SK-N-SH (cell line): ENCODE measurements around the gene BICC1. TPM values are rescaled to one million over a fixed set of nuclear protein-coding genes. Genes with fewer than 3 reads are reported as not detected.
A peak's percentile ranks its signal among the peaks of the same experiment; 100 is the strongest.

Experiments
- CTCF ChIA-PET: fragments of 300-600, 350-600 bp; formaldehyde crosslinking; extraction: SDS; loops from one replicate; lab custom pipeline; 2021; lab: Yijun Ruan, JAX
- POLR2A ChIA-PET: fragments of 350-600 bp; sonication (Branson Sonifier 250); formaldehyde crosslinking; extraction: SDS; loops from one replicate; lab custom pipeline; 2020; ENCODE audit warnings: antibody characterized with exemption, inconsistent platforms; lab: Yijun Ruan, JAX
- DNase-seq: peaks from one replicate; pipeline ENCODE4 v3.0.0; 2012
- H2AFZ ChIP-seq: fragments of 200-600 bp; sonication (generic); 2 replicates; pipeline ENCODE4 v1.8.1; 2016; ENCODE audit warnings: antibody characterized with exemption, mild to moderate bottlenecking, low read depth
- H3F3A ChIP-seq: fragments of 200-600 bp; sonication (generic); replicated peaks from 2 replicates; pipeline ENCODE3; 2016; ENCODE audit warnings: antibody characterized with exemption, mild to moderate bottlenecking; ENCODE audit not compliant: insufficient read depth
- H3K27ac ChIP-seq, 2 experiments: fragments of 200-500 bp in 1 of 2; fragments of 200-600 bp in 1 of 2; sonication (Bioruptor generic) in 1 of 2; sonication (generic), shearing (Covaris generic) in 1 of 2; 2 replicates each; pipeline versions ENCODE4 v1.5.1 to v1.6.1; 2014 to 2016; ENCODE audit warnings: low read depth in 2 of 2, inconsistent platforms in 1 of 2, low read length in 1 of 2, mild to moderate bottlenecking in 1 of 2, mixed read lengths in 1 of 2
- H3K27me3 ChIP-seq: fragments of 200-600 bp; sonication (generic), shearing (Covaris generic); 2 replicates; pipeline ENCODE4 v1.6.1; 2016; ENCODE audit warnings: mixed run types; ENCODE audit not compliant: insufficient read depth
- H3K36me3 ChIP-seq, 2 experiments: fragments of 200-500 bp in 1 of 2; fragments of 200-600 bp in 1 of 2; sonication (Bioruptor generic) in 1 of 2; sonication (generic) in 1 of 2; replicated peaks in 1 of 2; 2 replicates each; pipeline versions ENCODE3 to v1.5.1; 2014 to 2016; ENCODE audit warnings: low read length in 1 of 2, mild to moderate bottlenecking in 1 of 2; ENCODE audit not compliant: insufficient read depth in 2 of 2, control insufficient read depth in 1 of 2
- H3K4me1 ChIP-seq, 2 experiments: fragments of 200-500 bp in 1 of 2; fragments of 200-600 bp in 1 of 2; sonication (Bioruptor generic) in 1 of 2; sonication (generic), shearing (Covaris generic) in 1 of 2; 2 replicates each; pipeline versions ENCODE4 v1.5.1 to v1.6.1; 2014 to 2016; ENCODE audit warnings: low read depth in 1 of 2, low read length in 1 of 2, mixed run types in 1 of 2; ENCODE audit not compliant: insufficient read depth in 2 of 2, control insufficient read depth in 1 of 2
- H3K4me2 ChIP-seq: fragments of 200-600 bp; sonication (generic), shearing (Covaris generic); 2 replicates; pipeline ENCODE4 v1.6.1; 2017; ENCODE audit warnings: mixed run types
- H3K4me3 ChIP-seq, 2 experiments: fragments of 200-500 bp in 1 of 2; fragments of 200-600 bp in 1 of 2; sonication (Bioruptor generic) in 1 of 2; sonication (generic), shearing (Covaris generic) in 1 of 2; 2 replicates each; pipeline versions ENCODE4 v1.5.1 to v1.8.1; 2014 to 2016; ENCODE audit warnings: low read depth in 2 of 2, inconsistent platforms in 1 of 2, low read length in 1 of 2, mild to moderate bottlenecking in 1 of 2, mixed read lengths in 1 of 2, moderate library complexity in 1 of 2
- H3K79me2 ChIP-seq: fragments of 200-600 bp; sonication (generic); 2 replicates; pipeline ENCODE4 v1.8.1; 2017; ENCODE audit warnings: mild to moderate bottlenecking; ENCODE audit not compliant: insufficient read depth
- H3K9ac ChIP-seq: fragments of 200-600 bp; sonication (generic); 2 replicates; pipeline ENCODE4 v1.6.1; 2017; ENCODE audit warnings: mixed run types
- H3K9me2 ChIP-seq: fragments of 200-600 bp; sonication (generic); 2 replicates; pipeline ENCODE4 v1.6.1; 2017; ENCODE audit warnings: mixed run types
- H3K9me3 ChIP-seq: fragments of 200-600 bp; sonication (generic); 2 replicates; pipeline ENCODE4 v1.6.1; 2017; ENCODE audit warnings: mixed run types, mild to moderate bottlenecking, moderate library complexity
- H4K20me1 ChIP-seq: fragments of 200-600 bp; sonication (generic); 2 replicates; pipeline ENCODE4 v1.6.1; 2017; ENCODE audit warnings: mild to moderate bottlenecking, mixed run types; ENCODE audit not compliant: insufficient read depth
- EP300 ChIP-seq, 2 experiments: IDR thresholded peaks; 2 replicates each; pipeline versions ENCODE4 v1.4.0 to v1.6.1; 2012; ENCODE audit warnings: borderline replicate concordance in 1 of 2, low read depth in 1 of 2, low read length in 1 of 2
- FOXJ3 ChIP-seq: sonication (generic); formaldehyde crosslinking; IDR thresholded peaks from 2 replicates; pipeline ENCODE4 v1.5.1; 2020; ENCODE audit warnings: mild to moderate bottlenecking, missing genetic modification reagents
- FOXM1 ChIP-seq: IDR thresholded peaks from 2 replicates; pipeline ENCODE4 v1.4.0; 2012; ENCODE audit warnings: low read depth, mild to moderate bottlenecking
- GABPA ChIP-seq: IDR thresholded peaks from 2 replicates; pipeline ENCODE4 v1.4.0; 2012; ENCODE audit warnings: low read depth, mild to moderate bottlenecking
- GATA2 ChIP-seq: sonication (generic); formaldehyde crosslinking; IDR thresholded peaks from 2 replicates; pipeline ENCODE4 v1.5.0; 2020; ENCODE audit warnings: mild to moderate bottlenecking, missing genetic modification reagents
- JUND ChIP-seq: IDR thresholded peaks from 2 replicates; pipeline ENCODE4 v1.4.0; 2012
- MEF2A ChIP-seq: IDR thresholded peaks from 2 replicates; pipeline ENCODE4 v1.4.0; 2012; ENCODE audit warnings: low read depth, borderline replicate concordance
- RAD21 ChIP-seq: IDR thresholded peaks from 2 replicates; pipeline ENCODE4 v1.6.1; 2012; ENCODE audit warnings: mild to moderate bottlenecking, low read length
- RFX5 ChIP-seq: IDR thresholded peaks from 2 replicates; pipeline ENCODE4 v1.6.1; 2012; ENCODE audit warnings: mild to moderate bottlenecking, improper control_type of control experiment, low read length
- RXRA ChIP-seq: IDR thresholded peaks from 2 replicates; pipeline ENCODE4 v1.4.0; 2012; ENCODE audit warnings: low read depth, mild to moderate bottlenecking, borderline replicate concordance
- SIN3A ChIP-seq: IDR thresholded peaks from 2 replicates; pipeline ENCODE4 v1.6.1; 2012; ENCODE audit warnings: low read depth, mild to moderate bottlenecking, low read length, moderate library complexity, borderline replicate concordance
- TCF12 ChIP-seq: IDR thresholded peaks from 2 replicates; pipeline ENCODE4 v1.4.0; 2012
- TEAD4 ChIP-seq: IDR thresholded peaks from 2 replicates; pipeline ENCODE4 v1.4.0; 2012; ENCODE audit warnings: mild to moderate bottlenecking, borderline replicate concordance; ENCODE audit not compliant: insufficient read depth
- YY1 ChIP-seq: IDR thresholded peaks from 2 replicates; pipeline ENCODE4 v1.4.0; 2012; ENCODE audit warnings: low read depth, mild to moderate bottlenecking
- WGBS: methylation state at CpG from one replicate; pipeline ENCODE4 v1.1.6; 2017; ENCODE audit warnings: low lambda C conversion rate; 5-methylcytosine and 5-hydroxymethylcytosine counted together
- polyA plus RNA-seq, 3 experiments: library from polyadenylated mRNA; depleted of rRNA; stranded (reverse); fragments of >200 nt; gene quantifications; 2 replicates each; pipeline ENCODE4 v1.2.3, GENCODE V29; 2012
- TF ChIP-seq, protein P1 (sequence below): IDR thresholded peaks from 2 replicates; pipeline ENCODE4 v1.4.0; 2012; ENCODE audit warnings: low read depth
- TF ChIP-seq, protein P2 (sequence below): IDR thresholded peaks from 2 replicates; pipeline ENCODE4; 2012
- TF ChIP-seq, protein P3 (sequence below): fragments of 150-350 bp; IDR thresholded peaks from 2 replicates; pipeline ENCODE4 v1.6.1; 2017; ENCODE audit warnings: antibody characterized with exemption, low read length, low read depth, borderline replicate concordance
- TF ChIP-seq, protein P4 (sequence below): fragments of 200-600 bp; sonication (generic); IDR thresholded peaks from 2 replicates; pipeline ENCODE4 v1.6.1; 2017; ENCODE audit warnings: antibody characterized with exemption, mild to moderate bottlenecking, moderate library complexity
- TF ChIP-seq, protein P5 (sequence below): IDR thresholded peaks from 2 replicates; pipeline ENCODE4 v1.6.1; 2012; ENCODE audit warnings: mild to moderate bottlenecking, low read depth, low read length, moderate library complexity
- TF ChIP-seq, protein P6 (sequence below): fragments of 150-350 bp; IDR thresholded peaks from 2 replicates; pipeline ENCODE4 v1.6.1; 2016; ENCODE audit warnings: mild to moderate bottlenecking, low read depth, low read length

BICC1 gene
- polyA plus RNA-seq, 1 of the 3 experiments (the other 2 are of a cell fraction), result 1.5 TPM

DNA sequence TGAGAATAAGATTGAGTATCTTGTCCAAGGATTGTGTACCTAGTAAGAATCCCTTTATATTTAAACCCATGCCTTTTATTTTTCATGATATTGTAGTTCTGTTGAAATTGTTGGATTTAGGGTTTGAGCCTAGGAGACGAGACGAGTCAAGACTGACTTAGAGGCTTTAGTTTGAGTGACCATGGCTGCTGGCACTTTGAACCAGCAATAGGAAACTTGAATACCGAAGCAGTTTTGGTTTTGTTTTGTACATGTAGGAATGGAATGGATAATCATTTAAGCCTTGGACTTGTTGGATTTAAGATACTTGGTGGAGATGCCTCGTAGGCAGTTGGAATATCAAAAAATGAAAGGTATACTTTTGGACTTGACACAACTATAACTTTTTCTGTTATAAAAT is 229.0 kb downstream of the BICC1 start:
- 96% methylated on average over 4 of the region's 4 CpGs for WGBS
- Histone ChIP-seq H3K27me3 (no peaks in the 10 kb centered on the region), H3K4me3 (no peak overlapping the region), H3K9me2 (no peaks in the 10 kb centered on the region), H3K79me2 (no peaks in the 10 kb centered on the region), H4K20me1 (no peaks in the 10 kb centered on the region), H3K9ac (no peak overlapping the region), H3F3A (no peaks in the 10 kb centered on the region), H3K4me2 (no peak overlapping the region), H3K36me3 (no peaks in the 10 kb centered on the region), H2AFZ (no peak overlapping the region), H3K9me3 (no peaks in the 10 kb centered on the region), H3K4me1 (peaks cover 0 to 5% of the 10 kb centered on the region in 2 experiments; a peak in 1 of 4 replicates), H3K27ac (peak overlapping the region in 1 of 2 experiments; percentile 4; a peak in 1 of 4 replicates)
- DNase-seq, result no peak
- ChIA-PET CTCF (interaction anchor here (1.8 kb wide), 1 partner anchor 18 kb away, joined by 4 read pairs; no protein-coding TSS in a partner anchor), POLR2A (no interaction called here)
- TF ChIP-seq JUND (no peak), FOXM1 (no peak), RXRA (no peak), FOXJ3 (no peak), TCF12 (no peak), YY1 (no peak), GATA2 (CRISPR knock-in tag) (no peak), RFX5 (no peak), EP300 (IDR thresholded peaks at IDR 0.05; ENCODE audit: borderline replicate concordance in 1 of 2, low read depth in 1 of 2, low read length in 1 of 2) (no peak), MEF2A (no peak), GABPA (no peak), RAD21 (no peak), SIN3A (no peak), TEAD4 (no peak)
- TF ChIP-seq, protein P1, sequence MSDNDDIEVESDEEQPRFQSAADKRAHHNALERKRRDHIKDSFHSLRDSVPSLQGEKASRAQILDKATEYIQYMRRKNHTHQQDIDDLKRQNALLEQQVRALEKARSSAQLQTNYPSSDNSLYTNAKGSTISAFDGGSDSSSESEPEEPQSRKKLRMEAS, result no peak
- TF ChIP-seq, protein P2, sequence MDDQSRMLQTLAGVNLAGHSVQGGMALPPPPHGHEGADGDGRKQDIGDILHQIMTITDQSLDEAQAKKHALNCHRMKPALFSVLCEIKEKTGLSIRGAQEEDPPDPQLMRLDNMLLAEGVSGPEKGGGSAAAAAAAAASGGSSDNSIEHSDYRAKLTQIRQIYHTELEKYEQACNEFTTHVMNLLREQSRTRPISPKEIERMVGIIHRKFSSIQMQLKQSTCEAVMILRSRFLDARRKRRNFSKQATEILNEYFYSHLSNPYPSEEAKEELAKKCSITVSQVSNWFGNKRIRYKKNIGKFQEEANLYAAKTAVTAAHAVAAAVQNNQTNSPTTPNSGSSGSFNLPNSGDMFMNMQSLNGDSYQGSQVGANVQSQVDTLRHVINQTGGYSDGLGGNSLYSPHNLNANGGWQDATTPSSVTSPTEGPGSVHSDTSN, result no peak
- TF ChIP-seq, protein P3, sequence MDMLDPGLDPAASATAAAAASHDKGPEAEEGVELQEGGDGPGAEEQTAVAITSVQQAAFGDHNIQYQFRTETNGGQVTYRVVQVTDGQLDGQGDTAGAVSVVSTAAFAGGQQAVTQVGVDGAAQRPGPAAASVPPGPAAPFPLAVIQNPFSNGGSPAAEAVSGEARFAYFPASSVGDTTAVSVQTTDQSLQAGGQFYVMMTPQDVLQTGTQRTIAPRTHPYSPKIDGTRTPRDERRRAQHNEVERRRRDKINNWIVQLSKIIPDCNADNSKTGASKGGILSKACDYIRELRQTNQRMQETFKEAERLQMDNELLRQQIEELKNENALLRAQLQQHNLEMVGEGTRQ, result no peak
- TF ChIP-seq, protein P4, sequence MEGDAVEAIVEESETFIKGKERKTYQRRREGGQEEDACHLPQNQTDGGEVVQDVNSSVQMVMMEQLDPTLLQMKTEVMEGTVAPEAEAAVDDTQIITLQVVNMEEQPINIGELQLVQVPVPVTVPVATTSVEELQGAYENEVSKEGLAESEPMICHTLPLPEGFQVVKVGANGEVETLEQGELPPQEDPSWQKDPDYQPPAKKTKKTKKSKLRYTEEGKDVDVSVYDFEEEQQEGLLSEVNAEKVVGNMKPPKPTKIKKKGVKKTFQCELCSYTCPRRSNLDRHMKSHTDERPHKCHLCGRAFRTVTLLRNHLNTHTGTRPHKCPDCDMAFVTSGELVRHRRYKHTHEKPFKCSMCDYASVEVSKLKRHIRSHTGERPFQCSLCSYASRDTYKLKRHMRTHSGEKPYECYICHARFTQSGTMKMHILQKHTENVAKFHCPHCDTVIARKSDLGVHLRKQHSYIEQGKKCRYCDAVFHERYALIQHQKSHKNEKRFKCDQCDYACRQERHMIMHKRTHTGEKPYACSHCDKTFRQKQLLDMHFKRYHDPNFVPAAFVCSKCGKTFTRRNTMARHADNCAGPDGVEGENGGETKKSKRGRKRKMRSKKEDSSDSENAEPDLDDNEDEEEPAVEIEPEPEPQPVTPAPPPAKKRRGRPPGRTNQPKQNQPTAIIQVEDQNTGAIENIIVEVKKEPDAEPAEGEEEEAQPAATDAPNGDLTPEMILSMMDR, result no peak
- TF ChIP-seq, protein P5, sequence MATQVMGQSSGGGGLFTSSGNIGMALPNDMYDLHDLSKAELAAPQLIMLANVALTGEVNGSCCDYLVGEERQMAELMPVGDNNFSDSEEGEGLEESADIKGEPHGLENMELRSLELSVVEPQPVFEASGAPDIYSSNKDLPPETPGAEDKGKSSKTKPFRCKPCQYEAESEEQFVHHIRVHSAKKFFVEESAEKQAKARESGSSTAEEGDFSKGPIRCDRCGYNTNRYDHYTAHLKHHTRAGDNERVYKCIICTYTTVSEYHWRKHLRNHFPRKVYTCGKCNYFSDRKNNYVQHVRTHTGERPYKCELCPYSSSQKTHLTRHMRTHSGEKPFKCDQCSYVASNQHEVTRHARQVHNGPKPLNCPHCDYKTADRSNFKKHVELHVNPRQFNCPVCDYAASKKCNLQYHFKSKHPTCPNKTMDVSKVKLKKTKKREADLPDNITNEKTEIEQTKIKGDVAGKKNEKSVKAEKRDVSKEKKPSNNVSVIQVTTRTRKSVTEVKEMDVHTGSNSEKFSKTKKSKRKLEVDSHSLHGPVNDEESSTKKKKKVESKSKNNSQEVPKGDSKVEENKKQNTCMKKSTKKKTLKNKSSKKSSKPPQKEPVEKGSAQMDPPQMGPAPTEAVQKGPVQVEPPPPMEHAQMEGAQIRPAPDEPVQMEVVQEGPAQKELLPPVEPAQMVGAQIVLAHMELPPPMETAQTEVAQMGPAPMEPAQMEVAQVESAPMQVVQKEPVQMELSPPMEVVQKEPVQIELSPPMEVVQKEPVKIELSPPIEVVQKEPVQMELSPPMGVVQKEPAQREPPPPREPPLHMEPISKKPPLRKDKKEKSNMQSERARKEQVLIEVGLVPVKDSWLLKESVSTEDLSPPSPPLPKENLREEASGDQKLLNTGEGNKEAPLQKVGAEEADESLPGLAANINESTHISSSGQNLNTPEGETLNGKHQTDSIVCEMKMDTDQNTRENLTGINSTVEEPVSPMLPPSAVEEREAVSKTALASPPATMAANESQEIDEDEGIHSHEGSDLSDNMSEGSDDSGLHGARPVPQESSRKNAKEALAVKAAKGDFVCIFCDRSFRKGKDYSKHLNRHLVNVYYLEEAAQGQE, result no peak
- TF ChIP-seq, protein P6, sequence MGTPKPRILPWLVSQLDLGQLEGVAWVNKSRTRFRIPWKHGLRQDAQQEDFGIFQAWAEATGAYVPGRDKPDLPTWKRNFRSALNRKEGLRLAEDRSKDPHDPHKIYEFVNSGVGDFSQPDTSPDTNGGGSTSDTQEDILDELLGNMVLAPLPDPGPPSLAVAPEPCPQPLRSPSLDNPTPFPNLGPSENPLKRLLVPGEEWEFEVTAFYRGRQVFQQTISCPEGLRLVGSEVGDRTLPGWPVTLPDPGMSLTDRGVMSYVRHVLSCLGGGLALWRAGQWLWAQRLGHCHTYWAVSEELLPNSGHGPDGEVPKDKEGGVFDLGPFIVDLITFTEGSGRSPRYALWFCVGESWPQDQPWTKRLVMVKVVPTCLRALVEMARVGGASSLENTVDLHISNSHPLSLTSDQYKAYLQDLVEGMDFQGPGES, result no peak
